Measurements from ENCODE around the gene USP35.
A peak's percentile ranks its signal among the peaks of the same experiment; 100 is the strongest.

Gene USP35

DNA sequence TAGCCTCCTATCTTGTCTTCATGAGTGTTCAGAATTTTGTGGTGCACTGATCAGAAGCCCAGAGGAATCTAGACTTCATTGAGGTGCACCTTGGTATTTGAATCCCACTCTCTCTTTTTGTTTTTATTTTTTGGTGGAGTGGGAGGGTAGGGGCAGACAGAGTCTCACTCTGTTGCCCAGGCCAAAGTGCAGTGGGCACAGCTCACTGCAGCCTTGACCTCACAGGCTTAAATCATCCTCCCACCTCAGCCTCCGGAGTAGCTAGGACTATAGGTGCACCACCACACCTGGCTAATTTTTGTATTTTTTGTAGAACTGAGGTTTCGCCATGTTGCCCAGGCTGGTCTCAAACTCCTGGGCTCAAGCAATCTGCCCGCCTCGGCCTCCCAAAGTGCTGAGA, 38.4 kb upstream of the USP35 start:
- no peak for DNase-seq (ENCODE audit: low read depth)
- no peak overlapping the region for H3K4me3 ChIP-seq (ENCODE audit: low read depth, low read length)
- no peak for TF ChIP-seq CTCF (IDR thresholded peaks at IDR 0.05; ENCODE audit: control insufficient read depth, extremely low read depth, insufficient read depth)

DNA sequence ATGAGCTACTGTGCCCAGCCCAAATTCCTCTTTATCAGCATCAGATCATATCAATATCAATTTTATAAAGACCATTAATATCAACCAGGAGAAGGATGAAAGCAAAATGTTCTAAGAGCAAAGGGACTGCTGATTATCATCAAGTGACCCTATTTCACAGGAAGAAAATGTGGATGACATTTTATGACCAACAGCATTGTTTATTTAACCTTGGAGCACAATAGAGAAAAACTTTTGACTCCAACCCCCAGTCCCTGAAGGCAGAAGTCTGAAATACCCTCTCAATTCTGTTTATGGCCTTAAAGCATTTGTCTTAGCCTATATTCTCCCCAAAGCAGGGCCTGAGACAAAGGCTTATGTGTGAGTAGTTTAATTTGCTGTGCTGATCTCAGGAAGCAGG, 38.0 kb upstream of the USP35 start:
- no peak for DNase-seq (ENCODE audit: low read depth)
- TF ChIP-seq CTCF (IDR thresholded peaks at IDR 0.05; ENCODE audit: control insufficient read depth, extremely low read depth, insufficient read depth): no peak
- H3K4me3 ChIP-seq (ENCODE audit: low read depth, low read length): no peak overlapping the region

- DNase-seq (ENCODE audit: low read depth): no peak
- TF ChIP-seq CTCF (IDR thresholded peaks at IDR 0.05; ENCODE audit: control insufficient read depth, extremely low read depth, insufficient read depth): no peak
- no peak overlapping the region for H3K4me3 ChIP-seq (ENCODE audit: low read depth, low read length)
Observed at GRCh38 chr11:78151804-78152203, 36.9 kb upstream of the USP35 start.

- no peak for TF ChIP-seq CTCF (IDR thresholded peaks at IDR 0.05; ENCODE audit: control insufficient read depth, extremely low read depth, insufficient read depth)
- H3K4me3 ChIP-seq (ENCODE audit: low read depth, low read length): no peak overlapping the region; the same call in 1 of the 2 replicates
- peak; percentile 83 for DNase-seq (ENCODE audit: low read depth)
Observed at GRCh38 chr11:78156127-78156844, 32.4 kb upstream of the USP35 start.

DNA sequence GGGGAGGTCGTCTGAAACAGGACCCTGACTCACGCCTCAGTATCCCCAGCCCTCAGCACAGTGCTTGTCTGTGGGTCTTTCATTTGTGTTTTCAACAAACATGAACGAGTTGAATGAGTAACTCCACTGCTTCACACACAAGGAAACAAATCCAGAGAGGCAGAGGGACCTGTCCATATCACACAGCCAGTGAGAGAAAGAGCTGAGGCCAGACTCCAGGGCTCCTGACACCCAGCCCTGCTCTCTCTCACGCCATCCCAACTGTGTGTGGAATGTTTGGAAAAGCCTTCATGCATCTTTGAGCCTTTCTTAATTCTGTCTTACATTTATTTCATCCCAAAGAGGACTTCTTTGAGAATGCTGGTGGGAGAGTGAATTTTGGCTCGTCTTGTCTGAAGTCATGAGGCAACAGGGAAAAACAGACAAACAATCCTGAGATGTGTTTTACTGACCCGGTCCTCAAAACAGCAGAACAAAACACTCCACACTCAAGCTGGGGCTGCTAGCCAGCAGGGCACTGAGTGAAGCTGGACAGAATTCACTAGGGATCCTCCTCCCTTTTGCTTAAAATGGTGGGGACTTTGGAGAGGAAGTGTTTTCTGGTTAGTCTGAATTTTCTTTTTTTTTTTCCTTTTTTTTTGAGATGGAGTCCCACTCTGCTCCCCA, 29.6 kb upstream of the USP35 start:
- DNase-seq (ENCODE audit: low read depth): no peak

GRCh38 chr11:78160557-78160956, 28.2 kb upstream of the USP35 start:
- no peak for DNase-seq (ENCODE audit: low read depth)
- no peak for TF ChIP-seq CTCF (IDR thresholded peaks at IDR 0.05; ENCODE audit: control insufficient read depth, extremely low read depth, insufficient read depth)
- no peak overlapping the region for H3K4me3 ChIP-seq (ENCODE audit: low read depth, low read length)

More for the DNA sequence above, 29.6 kb upstream of the USP35 start:
- H3K4me3 ChIP-seq (ENCODE audit: low read depth, low read length): no peak overlapping the region
- no peak for TF ChIP-seq CTCF (IDR thresholded peaks at IDR 0.05; ENCODE audit: control insufficient read depth, extremely low read depth, insufficient read depth)
